Breast epithelium (tissue), 4 donors: ENCODE results near the gene SORBS1. TPM values are rescaled to one million over a fixed set of nuclear protein-coding genes. Genes with fewer than 3 reads are reported as not detected.

Experiments
- DNase-seq, 2 donors: peaks; one replicate each; pipeline ENCODE4 v3.0.0-alpha.2; 2019; ENCODE audit warnings: low spot score in 2 of 2
- H3K27ac ChIP-seq, 2 donors: fragments of 200-600 bp; sonication (generic) in 1 of 2; one replicate each; pipeline ENCODE4 v1.5.1; 2016 to 2019; ENCODE audit warnings: mild to moderate bottlenecking in 1 of 2
- H3K27me3 ChIP-seq, 2 donors: fragments of 200-600 bp; sonication (generic) in 1 of 2; one replicate each; pipeline versions ENCODE4 v1.5.1 to v1.6.0; 2017 to 2019; ENCODE audit warnings: control low read depth in 1 of 2, mild to moderate bottlenecking in 1 of 2
- H3K36me3 ChIP-seq: fragments of 200-600 bp; one replicate; pipeline ENCODE4 v1.5.1; 2019
- H3K4me1 ChIP-seq, 2 donors: fragments of 200-600 bp; sonication (generic); one replicate each; pipeline ENCODE4 v1.5.1; 2016 to 2019; ENCODE audit warnings: control low read depth in 1 of 2
- H3K4me3 ChIP-seq, 3 donors: fragments of 200-600 bp; sonication (generic); 1 replicate in 2 of 3; 2 replicates in 1 of 3; pipeline ENCODE4 v1.5.1; 2016 to 2019; ENCODE audit warnings: mild to moderate bottlenecking in 3 of 3, moderate library complexity in 2 of 3
- H3K9me3 ChIP-seq, 2 donors: fragments of 200-600 bp; sonication (generic) in 1 of 2; one replicate each; pipeline ENCODE4 v1.5.1; 2016 to 2019; ENCODE audit warnings: control low read depth in 1 of 2
- CTCF ChIP-seq, 3 donors: fragments of 450-650 bp; IDR thresholded peaks; one replicate each; pipeline ENCODE4 v1.5.1; 2016 to 2017; ENCODE audit warnings: antibody characterized with exemption in 3 of 3, mild to moderate bottlenecking in 3 of 3, moderate library complexity in 3 of 3
- POLR2A ChIP-seq: fragments of 450-650 bp; IDR thresholded peaks from one replicate; pipeline ENCODE4 v1.6.1; 2016; ENCODE audit warnings: antibody characterized with exemption, mild to moderate bottlenecking, moderate library complexity
- POLR2AphosphoS5 ChIP-seq, 3 donors: sonication (generic); formaldehyde crosslinking; IDR thresholded peaks; one replicate each; pipeline ENCODE4 v1.6.1; 2017; ENCODE audit warnings: antibody characterized with exemption in 3 of 3
- intact Hi-C: fragments of 100-400 bp; cut with DNase I; formaldehyde crosslinking; loops from one replicate; pipeline ENCODE4 v1.15.1; 2023; ENCODE audit warnings: low total_unique reads
- total RNA-seq, 3 donors: library from RNA; depleted of rRNA; stranded (reverse); fragments of >200 nt; gene quantifications; one replicate each; pipeline ENCODE4 v1.1.0, GENCODE V29; 2016

The SORBS1 gene
- total RNA-seq, 3 donors from 2014 or later: 156 to 455 (median 200) TPM

GRCh38 chr10:95273393-95274312 lies 287.5 kb downstream of the SORBS1 start:
- peak; percentile 68 to 94 (median 80) for TF ChIP-seq POLR2AphosphoS5 (IDR thresholded peaks at IDR 0.05)
- TF ChIP-seq POLR2A: no peak
- TF ChIP-seq CTCF (IDR thresholded peaks at IDR 0.05): peak in 1 of 3 donors; percentile 10
- Histone ChIP-seq H3K27ac (peak overlapping the region; percentile 88 to 97), H3K4me1 (peaks cover 9 to 10% of the 10 kb centered on the region in 2 donors), H3K9me3 (no peaks in the 10 kb centered on the region), H3K36me3 (no peaks in the 10 kb centered on the region), H3K4me3 (peak overlapping the region in 1 of 3 donors; percentile 29), H3K27me3 (no peaks in the 10 kb centered on the region)
- DNase-seq: peak in 1 of 2 donors; percentile 72
- intact Hi-C loops: no loop called here

- DNase-seq: no peak
- Histone ChIP-seq H3K4me3 (peak overlapping the region in 1 of 3 donors; percentile 40), H3K27me3 (no peaks in the 10 kb centered on the region), H3K4me1 (peaks cover 8 to 13% of the 10 kb centered on the region in 2 donors), H3K27ac (peak overlapping the region; percentile 80 to 92), H3K36me3 (no peaks in the 10 kb centered on the region), H3K9me3 (no peaks in the 10 kb centered on the region)
- TF ChIP-seq POLR2AphosphoS5 (IDR thresholded peaks at IDR 0.05) (peak; percentile 34 to 86 (median 65)), POLR2A (no peak)
- intact Hi-C loops: no loop called here
Observed at GRCh38 chr10:95268438-95268837, 292.7 kb downstream of the SORBS1 start.

GRCh38 chr10:95267251-95267650 lies 293.9 kb downstream of the SORBS1 start:
- DNase-seq: no peak
- Histone ChIP-seq H3K9me3 (no peaks in the 10 kb centered on the region), H3K4me3 (no peak overlapping the region), H3K36me3 (no peaks in the 10 kb centered on the region), H3K4me1 (peaks cover 8 to 9% of the 10 kb centered on the region in 2 donors), H3K27me3 (no peaks in the 10 kb centered on the region), H3K27ac (peak overlapping the region in 1 of 2 donors; percentile 80)
- intact Hi-C loops: no loop called here
- TF ChIP-seq POLR2A: no peak
- no peak for TF ChIP-seq POLR2AphosphoS5 (IDR thresholded peaks at IDR 0.05)
- no peak for TF ChIP-seq CTCF (IDR thresholded peaks at IDR 0.05)

GRCh38 chr10:95266674-95267095 lies 294.5 kb downstream of the SORBS1 start:
- Histone ChIP-seq H3K27ac (peak overlapping the region; percentile 74 to 80), H3K27me3 (no peaks in the 10 kb centered on the region), H3K4me3 (no peak overlapping the region), H3K4me1 (peaks cover 8 to 9% of the 10 kb centered on the region in 2 donors), H3K9me3 (no peaks in the 10 kb centered on the region), H3K36me3 (no peaks in the 10 kb centered on the region)
- DNase-seq: no peak
- intact Hi-C loops: no loop called here
- TF ChIP-seq CTCF (IDR thresholded peaks at IDR 0.05) (no peak), POLR2A (no peak), POLR2AphosphoS5 (IDR thresholded peaks at IDR 0.05) (peak in 2 of 3 donors; percentile 44 to 63)

- no peak for DNase-seq
- TF ChIP-seq POLR2A: no peak
- TF ChIP-seq POLR2AphosphoS5 (IDR thresholded peaks at IDR 0.05): no peak
- TF ChIP-seq CTCF (IDR thresholded peaks at IDR 0.05): no peak
- Histone ChIP-seq H3K9me3 (no peaks in the 10 kb centered on the region), H3K4me3 (no peak overlapping the region), H3K36me3 (no peaks in the 10 kb centered on the region), H3K4me1 (peaks cover 8 to 9% of the 10 kb centered on the region in 2 donors), H3K27me3 (no peaks in the 10 kb centered on the region), H3K27ac (peak overlapping the region; percentile 1 to 80)
- intact Hi-C loops: no loop called here
Observed at GRCh38 chr10:95265572-95265971, 295.6 kb downstream of the SORBS1 start.
